Breast epithelium (tissue), 4 donors: ENCODE measurements around the gene OGFR. TPM values are rescaled to one million over a fixed set of nuclear protein-coding genes. Genes with fewer than 3 reads are reported as not detected.

ENCODE experiments used
- DNase-seq, 2 donors: peaks; one replicate each; pipeline ENCODE4 v3.0.0-alpha.2; 2019; ENCODE audit warnings: low spot score in 2 of 2
- H3K27ac ChIP-seq, 2 donors: fragments of 200-600 bp; sonication (generic) in 1 of 2; one replicate each; pipeline ENCODE4 v1.5.1; 2016 to 2019; ENCODE audit warnings: mild to moderate bottlenecking in 1 of 2
- H3K27me3 ChIP-seq, 2 donors: fragments of 200-600 bp; sonication (generic) in 1 of 2; one replicate each; pipeline versions ENCODE4 v1.5.1 to v1.6.0; 2017 to 2019; ENCODE audit warnings: control low read depth in 1 of 2, mild to moderate bottlenecking in 1 of 2
- H3K36me3 ChIP-seq: fragments of 200-600 bp; one replicate; pipeline ENCODE4 v1.5.1; 2019
- H3K4me1 ChIP-seq, 2 donors: fragments of 200-600 bp; sonication (generic); one replicate each; pipeline ENCODE4 v1.5.1; 2016 to 2019; ENCODE audit warnings: control low read depth in 1 of 2
- H3K4me3 ChIP-seq, 3 donors: fragments of 200-600 bp; sonication (generic); 1 replicate in 2 of 3; 2 replicates in 1 of 3; pipeline ENCODE4 v1.5.1; 2016 to 2019; ENCODE audit warnings: mild to moderate bottlenecking in 3 of 3, moderate library complexity in 2 of 3
- H3K9me3 ChIP-seq, 2 donors: fragments of 200-600 bp; sonication (generic) in 1 of 2; one replicate each; pipeline ENCODE4 v1.5.1; 2016 to 2019; ENCODE audit warnings: control low read depth in 1 of 2
- CTCF ChIP-seq, 3 donors: fragments of 450-650 bp; IDR thresholded peaks; one replicate each; pipeline ENCODE4 v1.5.1; 2016 to 2017; ENCODE audit warnings: antibody characterized with exemption in 3 of 3, mild to moderate bottlenecking in 3 of 3, moderate library complexity in 3 of 3
- POLR2A ChIP-seq: fragments of 450-650 bp; IDR thresholded peaks from one replicate; pipeline ENCODE4 v1.6.1; 2016; ENCODE audit warnings: antibody characterized with exemption, mild to moderate bottlenecking, moderate library complexity
- POLR2AphosphoS5 ChIP-seq, 3 donors: sonication (generic); formaldehyde crosslinking; IDR thresholded peaks; one replicate each; pipeline ENCODE4 v1.6.1; 2017; ENCODE audit warnings: antibody characterized with exemption in 3 of 3
- intact Hi-C: fragments of 100-400 bp; cut with DNase I; formaldehyde crosslinking; loops from one replicate; pipeline ENCODE4 v1.15.1; 2023; ENCODE audit warnings: low total_unique reads
- total RNA-seq, 3 donors: library from RNA; depleted of rRNA; stranded (reverse); fragments of >200 nt; gene quantifications; one replicate each; pipeline ENCODE4 v1.1.0, GENCODE V29; 2016

Gene OGFR
- total RNA-seq, 3 donors from 2014 or later = 38.5 to 45.3 (median 44.2) TPM

GRCh38 chr20:62830251-62830650, 25.6 kb downstream of the OGFR start:
- no peak for TF ChIP-seq POLR2A
- no peak for TF ChIP-seq CTCF (IDR thresholded peaks at IDR 0.05)
- no peak for TF ChIP-seq POLR2AphosphoS5 (IDR thresholded peaks at IDR 0.05)
- Histone ChIP-seq H3K36me3 (no peaks in the 10 kb centered on the region), H3K27me3 (no peaks in the 10 kb centered on the region), H3K4me1 (peaks cover 7 to 9% of the 10 kb centered on the region in 2 donors), H3K4me3 (no peak overlapping the region), H3K9me3 (no peaks in the 10 kb centered on the region), H3K27ac (no peak overlapping the region)
- no peak for DNase-seq
- intact Hi-C loops = no loop called here

- no peaks in the 10 kb centered on the region for H3K27me3 ChIP-seq
- H3K4me3 ChIP-seq = no peak overlapping the region
- no peak for DNase-seq
- peak overlapping the region in 1 of 2 donors; percentile 64 for H3K27ac ChIP-seq
- H3K4me1 ChIP-seq = peaks cover 7 to 9% of the 10 kb centered on the region in 2 donors
- TF ChIP-seq CTCF (IDR thresholded peaks at IDR 0.05) (no peak), POLR2AphosphoS5 (IDR thresholded peaks at IDR 0.05) (peak in 1 of 3 donors; percentile 51)
- no peaks in the 10 kb centered on the region for H3K9me3 ChIP-seq
- H3K36me3 ChIP-seq = no peaks in the 10 kb centered on the region
- intact Hi-C loops = no loop called here
These were observed 26.2 kb downstream of the OGFR start for GRCh38 chr20:62830821-62831220.

- TF ChIP-seq CTCF (IDR thresholded peaks at IDR 0.05) (no peak), POLR2AphosphoS5 (IDR thresholded peaks at IDR 0.05) (no peak), POLR2A (no peak)
- H3K4me1 ChIP-seq = peaks cover 7 to 9% of the 10 kb centered on the region in 2 donors
- H3K9me3 ChIP-seq = no peaks in the 10 kb centered on the region
- intact Hi-C loops = no loop called here
- H3K36me3 ChIP-seq = no peaks in the 10 kb centered on the region
- H3K4me3 ChIP-seq = peak overlapping the region in 2 of 3 donors; percentile 38 to 43
- no peaks in the 10 kb centered on the region for H3K27me3 ChIP-seq
- no peak for DNase-seq
- H3K27ac ChIP-seq = peak overlapping the region; percentile 27 to 64
These were observed 26.7 kb downstream of the OGFR start for GRCh38 chr20:62831361-62831788.

GRCh38 chr20:62831854-62832211, 27.2 kb downstream of the OGFR start:
- Histone ChIP-seq H3K27ac (peak overlapping the region; percentile 5 to 64), H3K9me3 (no peaks in the 10 kb centered on the region), H3K4me3 (peak overlapping the region in 2 of 3 donors; percentile 38 to 43), H3K4me1 (peaks cover 7 to 9% of the 10 kb centered on the region in 2 donors), H3K27me3 (no peaks in the 10 kb centered on the region), H3K36me3 (no peaks in the 10 kb centered on the region)
- intact Hi-C loops = no loop called here
- TF ChIP-seq POLR2AphosphoS5 (IDR thresholded peaks at IDR 0.05) = no peak
- TF ChIP-seq CTCF (IDR thresholded peaks at IDR 0.05) = no peak
- no peak for TF ChIP-seq POLR2A
- no peak for DNase-seq

GRCh38 chr20:62832212-62832922, 27.7 kb downstream of the OGFR start:
- TF ChIP-seq POLR2A = no peak
- no peak for TF ChIP-seq CTCF (IDR thresholded peaks at IDR 0.05)
- TF ChIP-seq POLR2AphosphoS5 (IDR thresholded peaks at IDR 0.05) = no peak
- Histone ChIP-seq H3K9me3 (no peaks in the 10 kb centered on the region), H3K4me3 (peak overlapping the region in 2 of 3 donors; percentile 38 to 43), H3K4me1 (peaks cover 7 to 9% of the 10 kb centered on the region in 2 donors), H3K27me3 (no peaks in the 10 kb centered on the region), H3K27ac (peak overlapping the region; percentile 5 to 69), H3K36me3 (no peaks in the 10 kb centered on the region)
- intact Hi-C loops = no loop called here
- DNase-seq = peak in 1 of 2 donors; percentile 52
